ENCODE data around the gene FZD7. TPM values are rescaled to one million over a fixed set of nuclear protein-coding genes. Genes with fewer than 3 reads are reported as not detected.
A peak's percentile ranks its signal among the peaks of the same experiment; 100 is the strongest.

The FZD7 gene
- total and polyA plus RNA-seq, 9 of the 15 experiments (the other 6 are each of a cell fraction or from before 2014, with no cell fraction given), result 0.11 to 2.4 (median 0.69) TPM

DNA sequence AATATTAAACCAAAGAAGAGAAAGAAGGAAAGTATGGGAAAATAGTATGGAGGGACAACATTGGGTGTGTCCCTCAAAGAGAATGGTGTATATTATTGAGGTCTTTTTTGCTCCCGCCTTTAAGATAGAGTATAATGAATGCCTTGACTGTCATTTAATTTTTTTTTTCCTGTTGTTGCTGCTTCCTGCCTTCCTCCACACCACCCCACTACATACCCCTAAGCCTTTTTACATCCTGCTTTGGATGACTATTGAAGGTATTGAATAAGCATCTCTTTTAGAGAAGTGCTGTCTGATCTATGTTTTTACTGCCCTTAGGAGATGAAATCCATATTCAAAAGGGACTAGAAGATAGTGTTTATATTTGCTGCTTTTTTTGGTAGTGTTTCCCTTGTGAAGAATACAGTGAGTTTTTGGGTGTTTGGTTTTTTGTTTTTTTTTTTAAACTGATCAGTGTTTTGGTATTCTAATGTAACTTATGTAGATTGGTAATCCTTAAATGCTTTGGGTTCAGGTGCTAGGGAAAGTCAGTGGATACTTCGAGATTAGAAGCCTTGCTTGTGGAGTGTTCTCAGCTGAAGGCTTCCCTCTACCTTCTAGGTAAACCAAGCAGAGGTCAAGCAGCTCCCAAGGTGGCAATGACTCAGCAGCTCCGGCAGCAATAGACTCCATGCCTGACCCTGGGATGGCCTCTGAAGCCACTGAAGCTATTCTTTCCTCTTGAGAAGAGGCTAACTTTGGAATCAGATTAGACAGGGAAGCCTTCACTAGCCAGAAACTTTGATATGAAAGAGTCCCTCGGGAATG is 5.0 kb downstream of the FZD7 start:
- ChIA-PET CTCF (ENCODE audit: low intra/inter-chr PET ratio) (no interaction called here), POLR2A (no interaction called here)
- Histone ChIP-seq H3K27ac (ENCODE audit: extremely low read depth, low read depth, low read length) (no peak overlapping the region), H3K27me3 (ENCODE audit: control insufficient read depth in 2 of 2, insufficient read depth in 2 of 2, low read length in 2 of 2) (no peaks in the 10 kb centered on the region), H3K79me2 (ENCODE audit: control insufficient read depth, insufficient read depth, low read length) (no peaks in the 10 kb centered on the region), H3K36me3 (ENCODE audit: control insufficient read depth, insufficient read depth, low read length) (no peaks in the 10 kb centered on the region), H3K4me3 (no peak overlapping the region), H3K9me1 (ENCODE audit: control insufficient read depth, insufficient read depth, low read length) (no peaks in the 10 kb centered on the region), H3K9ac (ENCODE audit: insufficient read depth in 1 of 2, low read depth in 2 of 2, low read length in 2 of 2) (no peak overlapping the region), H3K9me3 (replicated peaks; ENCODE audit: control insufficient read depth, insufficient read depth, low read depth, low read length) (no peaks in the 10 kb centered on the region), H3K4me2 (ENCODE audit: insufficient read depth, low read length) (no peak overlapping the region; the same call in 1 of the 2 replicates), H4K20me1 (replicated peaks; ENCODE audit: control insufficient read depth, insufficient read depth, low read length) (no peaks in the 10 kb centered on the region), H2AFZ (ENCODE audit: low read depth, low read length) (0 out of 2 replicates have a peak overlapping the region, but pooled peaks have one; percentile 39), H3K4me1 (replicated peaks in 1 of 2; ENCODE audit: control insufficient read depth in 2 of 2, insufficient read depth in 2 of 2, low read length in 2 of 2) (peaks cover 12 to 33% of the 10 kb centered on the region in 2 experiments; a peak in 4 of 5 replicates)
- intact Hi-C loops (cut with micrococcal nuclease), result no loop called here
- WGBS (ENCODE audit: insufficient coverage, low coverage, missing lambda C conversion rate), result 23% methylated on average over 4 of the region's 4 CpGs
- no TSS peak for BruUV-seq (replicated peaks)
- ATAC-seq (peak; percentile 75), FAIRE-seq (peak; percentile 67), DNase-seq (ENCODE audit: extremely low read depth in 1 of 4, low spot score in 3 of 4) (peak; percentile 28 to 66 (median 38))
- in situ Hi-C loops (cut with MboI), result no loop called here
- TF ChIP-seq ZNF668 (CRISPR knock-in tag; IDR thresholded peaks at IDR 0.05) (no peak), CSDE1 (IDR thresholded peaks at IDR 0.05) (no peak), CHD1 (IDR thresholded peaks at IDR 0.05; ENCODE audit: low read length) (no peak), C11orf30 (IDR thresholded peaks at IDR 0.05; ENCODE audit: low read depth) (peak; percentile 61; the same call in 1 of the 2 replicates), GABPA (tag; conservative IDR thresholded peaks at IDR 0.05; ENCODE audit: low read depth) (no peak), ZNF316 (IDR thresholded peaks at IDR 0.05) (peak; percentile 61; the same call in 1 of the 2 replicates), ZNF766 (CRISPR knock-in tag; conservative IDR thresholded peaks at IDR 0.05) (no peak), SPI1 (IDR thresholded peaks at IDR 0.05; ENCODE audit: borderline replicate concordance, low read depth, low read length) (no peak), CHCHD3 (CRISPR knock-in tag; IDR thresholded peaks at IDR 0.05) (no peak), ZNF184 (CRISPR knock-in tag; IDR thresholded peaks at IDR 0.05) (no peak), RUNX1 (IDR thresholded peaks at IDR 0.05; ENCODE audit: low read depth) (no peak), NELFE (IDR thresholded peaks at IDR 0.05; ENCODE audit: insufficient read depth, insufficient read length) (no peak), KLF6 (CRISPR knock-in tag; IDR thresholded peaks at IDR 0.05; ENCODE audit: borderline replicate concordance) (no peak), NR4A1 (CRISPR knock-in tag; IDR thresholded peaks at IDR 0.05) (no peak), NR4A1 (tag; IDR thresholded peaks at IDR 0.05) (no peak), SNIP1 (IDR thresholded peaks at IDR 0.05; ENCODE audit: low read depth) (no peak), CBX5 (IDR thresholded peaks at IDR 0.05; ENCODE audit: borderline replicate concordance, low read depth) (no peak), NFE2L1 (tag; IDR thresholded peaks at IDR 0.05; ENCODE audit: borderline replicate concordance, low read depth) (peak; percentile 29; the same call in 1 of the 2 replicates), HDAC3 (IDR thresholded peaks at IDR 0.05; ENCODE audit: borderline replicate concordance, partially characterized antibody) (no peak), NCOA2 (IDR thresholded peaks at IDR 0.05; ENCODE audit: partially characterized antibody in 2 of 2) (no peak), SAFB (IDR thresholded peaks at IDR 0.05; ENCODE audit: borderline replicate concordance, low read depth, low read length) (no peak), RAD21 (CRISPR knock-in tag; conservative IDR thresholded peaks at IDR 0.05 in 1 of 2, IDR thresholded peaks at IDR 0.05 in 1 of 2) (no peak)
- TF ChIP-seq, protein P1, sequence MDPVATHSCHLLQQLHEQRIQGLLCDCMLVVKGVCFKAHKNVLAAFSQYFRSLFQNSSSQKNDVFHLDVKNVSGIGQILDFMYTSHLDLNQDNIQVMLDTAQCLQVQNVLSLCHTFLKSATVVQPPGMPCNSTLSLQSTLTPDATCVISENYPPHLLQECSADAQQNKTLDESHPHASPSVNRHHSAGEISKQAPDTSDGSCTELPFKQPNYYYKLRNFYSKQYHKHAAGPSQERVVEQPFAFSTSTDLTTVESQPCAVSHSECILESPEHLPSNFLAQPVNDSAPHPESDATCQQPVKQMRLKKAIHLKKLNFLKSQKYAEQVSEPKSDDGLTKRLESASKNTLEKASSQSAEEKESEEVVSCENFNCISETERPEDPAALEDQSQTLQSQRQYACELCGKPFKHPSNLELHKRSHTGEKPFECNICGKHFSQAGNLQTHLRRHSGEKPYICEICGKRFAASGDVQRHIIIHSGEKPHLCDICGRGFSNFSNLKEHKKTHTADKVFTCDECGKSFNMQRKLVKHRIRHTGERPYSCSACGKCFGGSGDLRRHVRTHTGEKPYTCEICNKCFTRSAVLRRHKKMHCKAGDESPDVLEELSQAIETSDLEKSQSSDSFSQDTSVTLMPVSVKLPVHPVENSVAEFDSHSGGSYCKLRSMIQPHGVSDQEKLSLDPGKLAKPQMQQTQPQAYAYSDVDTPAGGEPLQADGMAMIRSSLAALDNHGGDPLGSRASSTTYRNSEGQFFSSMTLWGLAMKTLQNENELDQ (CRISPR knock-in tag; IDR thresholded peaks at IDR 0.05; ENCODE audit: borderline replicate concordance), result no peak

Data from K562 (cell line).